SK-N-SH (cell line): Measurements from ENCODE around the gene EXOC6B. TPM values are rescaled to one million over a fixed set of nuclear protein-coding genes. Genes with fewer than 3 reads are reported as not detected.

ENCODE experiments used
- CTCF ChIA-PET: fragments of 300-600, 350-600 bp; formaldehyde crosslinking; extraction: SDS; loops from one replicate; lab custom pipeline; 2021; lab: Yijun Ruan, JAX
- POLR2A ChIA-PET: fragments of 350-600 bp; sonication (Branson Sonifier 250); formaldehyde crosslinking; extraction: SDS; loops from one replicate; lab custom pipeline; 2020; ENCODE audit warnings: antibody characterized with exemption, inconsistent platforms; lab: Yijun Ruan, JAX
- DNase-seq: peaks from one replicate; pipeline ENCODE4 v3.0.0; 2012
- H2AFZ ChIP-seq: fragments of 200-600 bp; sonication (generic); 2 replicates; pipeline ENCODE4 v1.8.1; 2016; ENCODE audit warnings: antibody characterized with exemption, mild to moderate bottlenecking, low read depth
- H3F3A ChIP-seq: fragments of 200-600 bp; sonication (generic); replicated peaks from 2 replicates; pipeline ENCODE3; 2016; ENCODE audit warnings: antibody characterized with exemption, mild to moderate bottlenecking; ENCODE audit not compliant: insufficient read depth
- H3K27ac ChIP-seq, 2 experiments: fragments of 200-500 bp in 1 of 2; fragments of 200-600 bp in 1 of 2; sonication (Bioruptor generic) in 1 of 2; sonication (generic), shearing (Covaris generic) in 1 of 2; 2 replicates each; pipeline versions ENCODE4 v1.5.1 to v1.6.1; 2014 to 2016; ENCODE audit warnings: low read depth in 2 of 2, inconsistent platforms in 1 of 2, low read length in 1 of 2, mild to moderate bottlenecking in 1 of 2, mixed read lengths in 1 of 2
- H3K27me3 ChIP-seq: fragments of 200-600 bp; sonication (generic), shearing (Covaris generic); 2 replicates; pipeline ENCODE4 v1.6.1; 2016; ENCODE audit warnings: mixed run types; ENCODE audit not compliant: insufficient read depth
- H3K36me3 ChIP-seq, 2 experiments: fragments of 200-500 bp in 1 of 2; fragments of 200-600 bp in 1 of 2; sonication (Bioruptor generic) in 1 of 2; sonication (generic) in 1 of 2; replicated peaks in 1 of 2; 2 replicates each; pipeline versions ENCODE3 to v1.5.1; 2014 to 2016; ENCODE audit warnings: low read length in 1 of 2, mild to moderate bottlenecking in 1 of 2; ENCODE audit not compliant: insufficient read depth in 2 of 2, control insufficient read depth in 1 of 2
- H3K4me1 ChIP-seq, 2 experiments: fragments of 200-500 bp in 1 of 2; fragments of 200-600 bp in 1 of 2; sonication (Bioruptor generic) in 1 of 2; sonication (generic), shearing (Covaris generic) in 1 of 2; 2 replicates each; pipeline versions ENCODE4 v1.5.1 to v1.6.1; 2014 to 2016; ENCODE audit warnings: low read depth in 1 of 2, low read length in 1 of 2, mixed run types in 1 of 2; ENCODE audit not compliant: insufficient read depth in 2 of 2, control insufficient read depth in 1 of 2
- H3K4me2 ChIP-seq: fragments of 200-600 bp; sonication (generic), shearing (Covaris generic); 2 replicates; pipeline ENCODE4 v1.6.1; 2017; ENCODE audit warnings: mixed run types
- H3K4me3 ChIP-seq, 2 experiments: fragments of 200-500 bp in 1 of 2; fragments of 200-600 bp in 1 of 2; sonication (Bioruptor generic) in 1 of 2; sonication (generic), shearing (Covaris generic) in 1 of 2; 2 replicates each; pipeline versions ENCODE4 v1.5.1 to v1.8.1; 2014 to 2016; ENCODE audit warnings: low read depth in 2 of 2, inconsistent platforms in 1 of 2, low read length in 1 of 2, mild to moderate bottlenecking in 1 of 2, mixed read lengths in 1 of 2, moderate library complexity in 1 of 2
- H3K79me2 ChIP-seq: fragments of 200-600 bp; sonication (generic); 2 replicates; pipeline ENCODE4 v1.8.1; 2017; ENCODE audit warnings: mild to moderate bottlenecking; ENCODE audit not compliant: insufficient read depth
- H3K9ac ChIP-seq: fragments of 200-600 bp; sonication (generic); 2 replicates; pipeline ENCODE4 v1.6.1; 2017; ENCODE audit warnings: mixed run types
- H3K9me2 ChIP-seq: fragments of 200-600 bp; sonication (generic); 2 replicates; pipeline ENCODE4 v1.6.1; 2017; ENCODE audit warnings: mixed run types
- H3K9me3 ChIP-seq: fragments of 200-600 bp; sonication (generic); 2 replicates; pipeline ENCODE4 v1.6.1; 2017; ENCODE audit warnings: mixed run types, mild to moderate bottlenecking, moderate library complexity
- H4K20me1 ChIP-seq: fragments of 200-600 bp; sonication (generic); 2 replicates; pipeline ENCODE4 v1.6.1; 2017; ENCODE audit warnings: mild to moderate bottlenecking, mixed run types; ENCODE audit not compliant: insufficient read depth
- CHD2 ChIP-seq: fragments of 150-350 bp; IDR thresholded peaks from 2 replicates; pipeline ENCODE4 v1.6.1; 2018; ENCODE audit warnings: low read length; ENCODE audit not compliant: partially characterized antibody
- EZH2phosphoT487 ChIP-seq: fragments of 200-600 bp; sonication (generic); IDR thresholded peaks from 2 replicates; pipeline ENCODE4 v1.6.1; 2017; ENCODE audit warnings: low read depth, mixed run types, mild to moderate bottlenecking, antibody characterized with exemption, moderate library complexity, borderline replicate concordance
- FOSL2 ChIP-seq: IDR thresholded peaks from 2 replicates; pipeline ENCODE4 v1.4.0; 2012; ENCODE audit warnings: low read depth, mild to moderate bottlenecking, moderate library complexity, borderline replicate concordance
- FOXJ3 ChIP-seq: sonication (generic); formaldehyde crosslinking; IDR thresholded peaks from 2 replicates; pipeline ENCODE4 v1.5.1; 2020; ENCODE audit warnings: mild to moderate bottlenecking, missing genetic modification reagents
- FOXM1 ChIP-seq: IDR thresholded peaks from 2 replicates; pipeline ENCODE4 v1.4.0; 2012; ENCODE audit warnings: low read depth, mild to moderate bottlenecking
- JUND ChIP-seq: IDR thresholded peaks from 2 replicates; pipeline ENCODE4 v1.4.0; 2012
- MAX ChIP-seq: IDR thresholded peaks from 2 replicates; pipeline ENCODE4 v1.4.0; 2012; ENCODE audit warnings: low read depth
- MXI1 ChIP-seq: IDR thresholded peaks from 2 replicates; pipeline ENCODE4 v1.6.1; 2012; ENCODE audit warnings: mild to moderate bottlenecking, low read depth, low read length, improper control_type of control experiment
- NRF1 ChIP-seq: IDR thresholded peaks from 2 replicates; pipeline ENCODE4 v1.6.1; 2012; ENCODE audit warnings: low read depth, mild to moderate bottlenecking, low read length
- RAD21 ChIP-seq: IDR thresholded peaks from 2 replicates; pipeline ENCODE4 v1.6.1; 2012; ENCODE audit warnings: mild to moderate bottlenecking, low read length
- RFX5 ChIP-seq: IDR thresholded peaks from 2 replicates; pipeline ENCODE4 v1.6.1; 2012; ENCODE audit warnings: mild to moderate bottlenecking, improper control_type of control experiment, low read length
- SIN3A ChIP-seq: IDR thresholded peaks from 2 replicates; pipeline ENCODE4 v1.6.1; 2012; ENCODE audit warnings: low read depth, mild to moderate bottlenecking, low read length, moderate library complexity, borderline replicate concordance
- SMC3 ChIP-seq: IDR thresholded peaks from 2 replicates; pipeline ENCODE4 v1.6.1; 2012; ENCODE audit warnings: low read depth, low read length, improper control_type of control experiment
- TCF12 ChIP-seq: IDR thresholded peaks from 2 replicates; pipeline ENCODE4 v1.4.0; 2012
- TEAD4 ChIP-seq: IDR thresholded peaks from 2 replicates; pipeline ENCODE4 v1.4.0; 2012; ENCODE audit warnings: mild to moderate bottlenecking, borderline replicate concordance; ENCODE audit not compliant: insufficient read depth
- WGBS: methylation state at CpG from one replicate; pipeline ENCODE4 v1.1.6; 2017; ENCODE audit warnings: low lambda C conversion rate; 5-methylcytosine and 5-hydroxymethylcytosine counted together
- polyA plus RNA-seq, 3 experiments: library from polyadenylated mRNA; depleted of rRNA; stranded (reverse); fragments of >200 nt; gene quantifications; 2 replicates each; pipeline ENCODE4 v1.2.3, GENCODE V29; 2012
- TF ChIP-seq, protein P1 (sequence below): fragments of 200-600 bp; sonication (generic); IDR thresholded peaks from 2 replicates; pipeline ENCODE4 v1.6.1; 2017; ENCODE audit warnings: antibody characterized with exemption, mild to moderate bottlenecking, moderate library complexity
- TF ChIP-seq, protein P2 (sequence below): fragments of 150-350 bp; IDR thresholded peaks from 2 replicates; pipeline ENCODE4 v1.6.1; 2017; ENCODE audit warnings: antibody characterized with exemption, low read length, low read depth, borderline replicate concordance

Gene EXOC6B
- polyA plus RNA-seq, 1 of the 3 experiments (the other 2 are of a cell fraction), result 7.4 TPM

GRCh38 chr2:72137498-72138010 lies 688.3 kb downstream of the EXOC6B start:
- H3K4me1 ChIP-seq, result no peaks in the 10 kb centered on the region
- H3K9ac ChIP-seq, result no peak overlapping the region
- no peaks in the 10 kb centered on the region for H3K36me3 ChIP-seq
- no peaks in the 10 kb centered on the region for H4K20me1 ChIP-seq
- H3K79me2 ChIP-seq, result no peaks in the 10 kb centered on the region
- no peaks in the 10 kb centered on the region for H3K9me3 ChIP-seq
- ChIA-PET CTCF (interaction anchor here (0.6 to 5.7 kb wide), 35 partner anchors 10 to 627 kb away, joined by 3 to 58 read pairs (median 4); partner anchors contain the start of gene CYP26B1), POLR2A (no interaction called here)
- H3K4me3 ChIP-seq, result peak overlapping the region in 1 of 2 experiments; percentile 36; a peak in 1 of 4 replicates
- no peak overlapping the region for H3K4me2 ChIP-seq
- WGBS, result 30% methylated on average over 4 of the region's 10 CpGs
- peak; percentile 87 for DNase-seq
- H3F3A ChIP-seq, result no peaks in the 10 kb centered on the region
- no peaks in the 10 kb centered on the region for H3K9me2 ChIP-seq
- TF ChIP-seq, protein P1, sequence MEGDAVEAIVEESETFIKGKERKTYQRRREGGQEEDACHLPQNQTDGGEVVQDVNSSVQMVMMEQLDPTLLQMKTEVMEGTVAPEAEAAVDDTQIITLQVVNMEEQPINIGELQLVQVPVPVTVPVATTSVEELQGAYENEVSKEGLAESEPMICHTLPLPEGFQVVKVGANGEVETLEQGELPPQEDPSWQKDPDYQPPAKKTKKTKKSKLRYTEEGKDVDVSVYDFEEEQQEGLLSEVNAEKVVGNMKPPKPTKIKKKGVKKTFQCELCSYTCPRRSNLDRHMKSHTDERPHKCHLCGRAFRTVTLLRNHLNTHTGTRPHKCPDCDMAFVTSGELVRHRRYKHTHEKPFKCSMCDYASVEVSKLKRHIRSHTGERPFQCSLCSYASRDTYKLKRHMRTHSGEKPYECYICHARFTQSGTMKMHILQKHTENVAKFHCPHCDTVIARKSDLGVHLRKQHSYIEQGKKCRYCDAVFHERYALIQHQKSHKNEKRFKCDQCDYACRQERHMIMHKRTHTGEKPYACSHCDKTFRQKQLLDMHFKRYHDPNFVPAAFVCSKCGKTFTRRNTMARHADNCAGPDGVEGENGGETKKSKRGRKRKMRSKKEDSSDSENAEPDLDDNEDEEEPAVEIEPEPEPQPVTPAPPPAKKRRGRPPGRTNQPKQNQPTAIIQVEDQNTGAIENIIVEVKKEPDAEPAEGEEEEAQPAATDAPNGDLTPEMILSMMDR, result peak; percentile 95
- TF ChIP-seq TCF12 (no peak), MAX (no peak), SMC3 (peak; percentile 66), RAD21 (peak; percentile 54)
- TF ChIP-seq, all 33 proteins: peak for 3
- Histone ChIP-seq H2AFZ (no peak overlapping the region), H3K27me3 (no peaks in the 10 kb centered on the region; the same call in 1 of the 2 replicates), H3K27ac (no peak overlapping the region)

- Histone ChIP-seq H3K27ac (no peak overlapping the region), H3K36me3 (no peaks in the 10 kb centered on the region), H3K9me3 (no peaks in the 10 kb centered on the region), H3K4me2 (no peak overlapping the region), H3K27me3 (no peaks in the 10 kb centered on the region; the same call in 1 of the 2 replicates), H2AFZ (no peak overlapping the region), H4K20me1 (no peaks in the 10 kb centered on the region), H3K4me1 (no peaks in the 10 kb centered on the region), H3K79me2 (no peaks in the 10 kb centered on the region), H3F3A (no peaks in the 10 kb centered on the region), H3K4me3 (peak overlapping the region in 1 of 2 experiments; percentile 36; a peak in 1 of 4 replicates), H3K9ac (no peak overlapping the region), H3K9me2 (no peaks in the 10 kb centered on the region)
- no peak for DNase-seq
- TF ChIP-seq RFX5 (no peak), JUND (no peak), FOSL2 (no peak), SIN3A (no peak), RAD21 (no peak), FOXJ3 (CRISPR knock-in tag) (no peak), NRF1 (no peak), TEAD4 (no peak), MAX (no peak), EZH2phosphoT487 (no peak), CHD2 (no peak), MXI1 (no peak), FOXM1 (no peak)
- TF ChIP-seq, protein P2, sequence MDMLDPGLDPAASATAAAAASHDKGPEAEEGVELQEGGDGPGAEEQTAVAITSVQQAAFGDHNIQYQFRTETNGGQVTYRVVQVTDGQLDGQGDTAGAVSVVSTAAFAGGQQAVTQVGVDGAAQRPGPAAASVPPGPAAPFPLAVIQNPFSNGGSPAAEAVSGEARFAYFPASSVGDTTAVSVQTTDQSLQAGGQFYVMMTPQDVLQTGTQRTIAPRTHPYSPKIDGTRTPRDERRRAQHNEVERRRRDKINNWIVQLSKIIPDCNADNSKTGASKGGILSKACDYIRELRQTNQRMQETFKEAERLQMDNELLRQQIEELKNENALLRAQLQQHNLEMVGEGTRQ, result no peak
- POLR2A ChIA-PET, result no interaction called here
- WGBS, result 55% methylated on average over 4 of the region's 7 CpGs
- CTCF ChIA-PET, result interaction anchor here (0.7 to 5.7 kb wide), 24 partner anchors 9 to 628 kb away, joined by 3 to 58 read pairs (median 5); partner anchors contain the start of gene CYP26B1
These were observed 688.8 kb downstream of the EXOC6B start for GRCh38 chr2:72136933-72137497.
